ENCODE results near the gene POLR1A.

DNA sequence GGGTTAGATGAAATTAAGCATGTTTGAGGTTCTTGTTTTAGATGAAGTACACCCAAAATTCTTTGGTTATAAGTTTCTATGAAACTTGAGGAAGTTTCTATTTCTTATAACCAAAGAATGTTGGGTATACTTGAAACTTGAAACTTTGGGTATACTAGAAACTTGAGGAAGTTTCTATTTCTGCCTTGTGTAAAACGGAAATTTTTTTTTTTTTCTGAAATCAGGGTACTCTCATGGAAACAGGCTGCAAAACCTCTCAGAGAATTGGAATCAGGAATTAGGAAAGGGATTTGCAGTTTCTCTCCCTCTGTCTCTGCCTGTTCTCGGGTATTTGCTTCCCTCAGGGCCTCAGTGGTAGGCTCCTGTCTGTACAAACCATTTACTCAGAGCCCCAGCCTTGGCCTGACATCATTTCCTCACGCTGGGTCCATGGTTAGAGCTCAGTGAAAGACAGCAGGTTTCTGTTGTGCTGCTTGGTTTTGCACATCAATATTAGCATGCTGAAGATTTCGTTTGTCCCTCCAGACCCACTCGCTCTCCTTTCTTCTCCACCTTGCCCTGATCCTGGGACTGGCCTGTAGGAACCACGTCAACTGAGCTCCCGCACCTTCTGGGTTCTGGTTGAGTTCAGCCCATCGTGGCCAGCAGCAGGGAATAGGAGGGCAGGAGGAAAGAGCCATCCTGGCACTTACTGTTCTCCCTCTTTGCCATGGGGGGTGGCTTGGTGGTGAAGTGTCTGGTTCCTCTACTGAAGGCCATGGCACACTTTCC is 106.4 kb downstream of the POLR1A start:
- TF ChIP-seq, protein P1, sequence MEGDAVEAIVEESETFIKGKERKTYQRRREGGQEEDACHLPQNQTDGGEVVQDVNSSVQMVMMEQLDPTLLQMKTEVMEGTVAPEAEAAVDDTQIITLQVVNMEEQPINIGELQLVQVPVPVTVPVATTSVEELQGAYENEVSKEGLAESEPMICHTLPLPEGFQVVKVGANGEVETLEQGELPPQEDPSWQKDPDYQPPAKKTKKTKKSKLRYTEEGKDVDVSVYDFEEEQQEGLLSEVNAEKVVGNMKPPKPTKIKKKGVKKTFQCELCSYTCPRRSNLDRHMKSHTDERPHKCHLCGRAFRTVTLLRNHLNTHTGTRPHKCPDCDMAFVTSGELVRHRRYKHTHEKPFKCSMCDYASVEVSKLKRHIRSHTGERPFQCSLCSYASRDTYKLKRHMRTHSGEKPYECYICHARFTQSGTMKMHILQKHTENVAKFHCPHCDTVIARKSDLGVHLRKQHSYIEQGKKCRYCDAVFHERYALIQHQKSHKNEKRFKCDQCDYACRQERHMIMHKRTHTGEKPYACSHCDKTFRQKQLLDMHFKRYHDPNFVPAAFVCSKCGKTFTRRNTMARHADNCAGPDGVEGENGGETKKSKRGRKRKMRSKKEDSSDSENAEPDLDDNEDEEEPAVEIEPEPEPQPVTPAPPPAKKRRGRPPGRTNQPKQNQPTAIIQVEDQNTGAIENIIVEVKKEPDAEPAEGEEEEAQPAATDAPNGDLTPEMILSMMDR (CRISPR knock-in tag; IDR thresholded peaks at IDR 0.05) = no peak
- no peak for TF ChIP-seq ZNF274 (CRISPR knock-in tag; IDR thresholded peaks at IDR 0.05)
- TF ChIP-seq BORCS8-MEF2B (CRISPR knock-in tag; IDR thresholded peaks at IDR 0.05) = no peak
- no peak for TF ChIP-seq SP1 (IDR thresholded peaks at IDR 0.05)
- no peak for TF ChIP-seq SP1 (CRISPR knock-in tag; IDR thresholded peaks at IDR 0.05)
- TF ChIP-seq RAD21 (CRISPR knock-in tag; IDR thresholded peaks at IDR 0.05) = no peak
- TF ChIP-seq PRDM15 (CRISPR knock-in tag; IDR thresholded peaks at IDR 0.05) = no peak
